H1 (cell line): ENCODE measurements around the gene MLYCD. TPM values are rescaled to one million over a fixed set of nuclear protein-coding genes. Genes with fewer than 3 reads are reported as not detected.

Experiments
- CTCF ChIA-PET: fragments of 300-600 bp; sonication (Branson Sonifier 250); formaldehyde crosslinking; loops from one replicate; lab custom pipeline; 2021; ENCODE audit not compliant: partially characterized antibody; lab: Charles Lee
- POLR2A ChIA-PET: fragments of 300-600 bp; sonication (Branson Sonifier 250); formaldehyde crosslinking; loops from one replicate; lab custom pipeline; 2021; ENCODE audit warnings: inconsistent platforms; ENCODE audit not compliant: partially characterized antibody; lab: Charles Lee
- DNase-seq, 2 experiments: peaks; one replicate each; pipeline versions ENCODE4 v3.0.0 to v3.0.0-alpha.2; 2010 to 2022; ENCODE audit warnings: low spot score in 2 of 2, low read depth in 1 of 2, mixed read lengths in 1 of 2
- FAIRE-seq: peaks from 2 replicates; lab custom pipeline; 2011; peaks lifted over from hg19 to GRCh38; lab: Jason Lieb, UNC
- H2AFZ ChIP-seq: 2 replicates; pipeline ENCODE4 v1.8.1; 2012; ENCODE audit warnings: low read length, inconsistent platforms
- H2AK5ac ChIP-seq: 2 replicates; pipeline ENCODE4 v1.6.1; 2013; ENCODE audit warnings: low read depth, low read length
- H2BK120ac ChIP-seq: replicated peaks from 2 replicates; pipeline ENCODE3; 2013; ENCODE audit warnings: low read depth, low read length, inconsistent platforms
- H2BK12ac ChIP-seq: 2 replicates; pipeline ENCODE4 v1.6.1; 2013; ENCODE audit warnings: low read depth, low read length
- H2BK15ac ChIP-seq: 2 replicates; pipeline ENCODE4 v1.6.1; 2013; ENCODE audit warnings: low read length
- H2BK20ac ChIP-seq: 2 replicates; pipeline ENCODE4 v1.6.1; 2013; ENCODE audit warnings: low read length
- H2BK5ac ChIP-seq: 2 replicates; pipeline ENCODE4 v1.6.1; 2013; ENCODE audit warnings: low read depth, low read length
- H3K14ac ChIP-seq: 2 replicates; pipeline ENCODE4 v1.6.1; 2013; ENCODE audit warnings: inconsistent platforms; ENCODE audit not compliant: insufficient read length
- H3K18ac ChIP-seq: 2 replicates; pipeline ENCODE4 v1.6.1; 2013; ENCODE audit warnings: low read length; ENCODE audit errors: extremely low read depth
- H3K23ac ChIP-seq: 2 replicates; pipeline ENCODE4 v1.6.1; 2013; ENCODE audit warnings: inconsistent platforms; ENCODE audit not compliant: insufficient read length
- H3K23me2 ChIP-seq: 2 replicates; pipeline ENCODE4 v1.6.1; 2013; ENCODE audit warnings: low read depth, low read length
- H3K27ac ChIP-seq: 2 replicates; pipeline ENCODE4 v1.6.1; 2011; ENCODE audit warnings: low read depth, low read length, inconsistent platforms
- H3K27me3 ChIP-seq, 4 experiments: replicated peaks in 1 of 4; 1 replicate in 1 of 4; 2 replicates in 3 of 4; pipeline versions ENCODE4 v1.6.1 to v1.8.1; 2011 to 2013; ENCODE audit warnings: low read length in 3 of 4, mild to moderate bottlenecking in 3 of 4, inconsistent platforms in 2 of 4, mixed read lengths in 2 of 4, moderate library complexity in 1 of 4; ENCODE audit not compliant: control insufficient read depth in 3 of 4, insufficient read depth in 3 of 4; ENCODE audit errors: extremely low read depth in 1 of 4
- H3K36me3 ChIP-seq, 4 experiments: 2 replicates each; pipeline versions ENCODE4 v1.6.1 to v1.8.1; 2011 to 2013; ENCODE audit warnings: mild to moderate bottlenecking in 4 of 4, low read length in 3 of 4, moderate library complexity in 2 of 4, control low read depth in 1 of 4, inconsistent platforms in 1 of 4; ENCODE audit not compliant: insufficient read depth in 4 of 4, control insufficient read depth in 2 of 4
- H3K4ac ChIP-seq: replicated peaks from 2 replicates; pipeline ENCODE3; 2013; ENCODE audit warnings: low read length, low read depth, mixed read lengths, inconsistent platforms; ENCODE audit not compliant: insufficient read length
- H3K4me1 ChIP-seq, 4 experiments: replicated peaks in 1 of 4; 1 replicate in 1 of 4; 2 replicates in 3 of 4; pipeline versions ENCODE4 v1.6.1 to v1.8.1; 2011 to 2013; ENCODE audit warnings: low read length in 3 of 4, inconsistent platforms in 2 of 4, mixed read lengths in 1 of 4; ENCODE audit not compliant: insufficient read depth in 4 of 4, control insufficient read depth in 3 of 4
- H3K4me2 ChIP-seq, 2 experiments: 2 replicates each; pipeline versions ENCODE4 v1.6.1 to v1.8.1; 2011 to 2013; ENCODE audit warnings: low read depth in 2 of 2, low read length in 2 of 2, control low read depth in 1 of 2, inconsistent platforms in 1 of 2, mild to moderate bottlenecking in 1 of 2; ENCODE audit not compliant: insufficient read depth in 1 of 2
- H3K4me3 ChIP-seq, 4 experiments: fragments of 200-600, 300-600 bp in 1 of 4; sonication (generic), shearing (Covaris generic), sonication (Bioruptor Twin) in 1 of 4; 2 replicates each; pipeline versions ENCODE4 v1.5.1 to v1.8.1; 2011 to 2016; ENCODE audit warnings: low read length in 4 of 4, low read depth in 3 of 4, control low read depth in 2 of 4, inconsistent platforms in 2 of 4, mild to moderate bottlenecking in 2 of 4, mixed read lengths in 1 of 4, moderate library complexity in 1 of 4; ENCODE audit not compliant: insufficient read depth in 2 of 4; ENCODE audit errors: extremely low read depth in 1 of 4
- H3K56ac ChIP-seq: replicated peaks from 2 replicates; pipeline ENCODE3; 2013; ENCODE audit warnings: low read depth, mild to moderate bottlenecking, mixed read lengths, low read length, inconsistent platforms; ENCODE audit not compliant: insufficient read length
- H3K79me1 ChIP-seq: 2 replicates; pipeline ENCODE4 v1.6.1; 2013; ENCODE audit warnings: low read depth, low read length, control low read depth
- H3K79me2 ChIP-seq, 2 experiments: 2 replicates each; pipeline versions ENCODE4 v1.6.1 to v1.8.1; 2012 to 2013; ENCODE audit warnings: low read length in 2 of 2, mild to moderate bottlenecking in 2 of 2, inconsistent platforms in 1 of 2; ENCODE audit not compliant: insufficient read depth in 2 of 2, control insufficient read depth in 1 of 2
- H3K9ac ChIP-seq, 4 experiments: replicated peaks in 1 of 4; 1 replicate in 1 of 4; 2 replicates in 3 of 4; pipeline versions ENCODE4 v1.6.1 to v1.8.1; 2011 to 2013; ENCODE audit warnings: low read depth in 3 of 4, low read length in 3 of 4, control low read depth in 2 of 4, mild to moderate bottlenecking in 2 of 4, moderate library complexity in 2 of 4, inconsistent platforms in 1 of 4; ENCODE audit errors: extremely low read depth in 1 of 4
- H3K9me3 ChIP-seq, 2 experiments: 2 replicates each; pipeline versions ENCODE4 v1.6.1 to v1.8.1; 2012 to 2013; ENCODE audit warnings: mild to moderate bottlenecking in 2 of 2, moderate library complexity in 2 of 2, control low read depth in 1 of 2, inconsistent platforms in 1 of 2, low read depth in 1 of 2, low read length in 1 of 2, mixed read lengths in 1 of 2; ENCODE audit not compliant: insufficient read depth in 2 of 2
- H4K20me1 ChIP-seq, 2 experiments: replicated peaks in 1 of 2; 2 replicates each; pipeline versions ENCODE3 to v1.8.1; 2011 to 2013; ENCODE audit warnings: inconsistent platforms in 2 of 2, low read length in 2 of 2, mild to moderate bottlenecking in 1 of 2; ENCODE audit not compliant: insufficient read depth in 2 of 2, control insufficient read depth in 1 of 2
- H4K5ac ChIP-seq: 2 replicates; pipeline ENCODE4 v1.6.1; 2013; ENCODE audit warnings: low read length, low read depth, mixed read lengths, inconsistent platforms; ENCODE audit not compliant: insufficient read length
- H4K8ac ChIP-seq: 2 replicates; pipeline ENCODE4 v1.8.0; 2013; ENCODE audit warnings: mild to moderate bottlenecking, moderate library complexity, low read length, inconsistent platforms; ENCODE audit not compliant: insufficient read depth; ENCODE audit errors: extremely low read depth
- H4K91ac ChIP-seq: replicated peaks from 2 replicates; pipeline ENCODE3; 2013; ENCODE audit warnings: low read length, mixed read lengths, inconsistent platforms; ENCODE audit not compliant: insufficient read length
- HDAC2 ChIP-seq, 2 experiments: fragments of 300-600 bp in 1 of 2; sonication (generic) in 1 of 2; IDR thresholded peaks; 2 replicates each; pipeline ENCODE4 v1.6.1; 2011 to 2012; ENCODE audit warnings: low read depth in 2 of 2, low read length in 2 of 2, mild to moderate bottlenecking in 2 of 2, moderate library complexity in 2 of 2, borderline replicate concordance in 1 of 2, inconsistent platforms in 1 of 2
- SIX5 ChIP-seq: IDR thresholded peaks from 2 replicates; pipeline ENCODE4 v1.6.1; 2011; ENCODE audit warnings: mild to moderate bottlenecking, low read depth, low read length
- SRF ChIP-seq: IDR thresholded peaks from 2 replicates; pipeline ENCODE4 v1.6.1; 2011; ENCODE audit warnings: mild to moderate bottlenecking, low read depth, low read length, moderate library complexity
- WGBS, 2 experiments: shearing (Covaris generic) in 1 of 2; methylation state at CpG; one replicate each; pipeline versions ENCODE4 v1.1.6 to v1.1.7; 2013 to 2015; ENCODE audit warnings: low lambda C conversion rate in 2 of 2, mixed read lengths in 2 of 2, inconsistent platforms in 1 of 2, low coverage in 1 of 2, missing lambda C conversion rate in 1 of 2; ENCODE audit not compliant: insufficient replicate concordance in 2 of 2, insufficient coverage in 1 of 2, insufficient read length in 1 of 2; ENCODE audit errors: extremely low coverage in 1 of 2, missing lambda C conversion rate in 1 of 2; 5-methylcytosine and 5-hydroxymethylcytosine counted together
- polyA plus RNA-seq, 7 experiments: library from polyadenylated mRNA; depleted of rRNA in 3 of 7; stranded (reverse) in 5 of 7; unstranded in 2 of 7; fragments of >200 nt in 5 of 7; fragments of 200-250 nt in 2 of 7; gene quantifications; 1 replicate in 5 of 7; 2 replicates in 1 of 7; 4 replicates in 1 of 7; pipeline versions ENCODE4 v1.2.1 to v1.2.3, GENCODE V29; 2011 to 2013; ENCODE audit warnings: missing spikeins in 2 of 7, mixed read lengths in 2 of 7
- total RNA-seq: library from RNA; stranded (reverse); fragmentation: NEBNext Ultra II Directional; extraction: Animal tissue kit (Norgen Biotek cat#: 25700); gene quantifications from 2 replicates; pipeline ENCODE4 v1.2.1, GENCODE V29; 2021

Gene MLYCD
- total and polyA plus RNA-seq, 2 of the 8 experiments (the other 6 are each of a cell fraction or from before 2014, with no cell fraction given) = 3.7 to 7.0 TPM

- ChIA-PET CTCF (interaction anchor here (0.9 to 16.0 kb wide), 8 partner anchors 10 to 96 kb away, joined by 3 to 366 read pairs (median 8); partner anchors contain the start of gene SLC38A8), POLR2A (no interaction called here)
- Histone ChIP-seq H3K23me2 (peaks cover 11% of the 10 kb centered on the region; the same call in 1 of the 2 replicates), H3K27ac (no peak overlapping the region), H2AFZ (no peak overlapping the region), H3K9me3 (no peaks in the 10 kb centered on the region), H4K20me1 (peaks cover 0 to 3% of the 10 kb centered on the region in 2 experiments), H4K5ac (no peak overlapping the region), H3K9ac (no peak overlapping the region), H3K4ac (no peak overlapping the region), H3K4me1 (peaks cover 0 to 5% (median 3%) of the 10 kb centered on the region in 4 experiments; a peak in 4 of 7 replicates), H3K79me1 (no peaks in the 10 kb centered on the region), H2BK120ac (no peak overlapping the region), H2BK12ac (no peak overlapping the region), H3K18ac (no peak overlapping the region), H3K23ac (no peak overlapping the region), H3K14ac (no peak overlapping the region), H2BK5ac (no peak overlapping the region), H3K4me3 (no peak overlapping the region), H2BK15ac (no peak overlapping the region), H2AK5ac (no peak overlapping the region), H3K56ac (no peak overlapping the region), H3K79me2 (no peaks in the 10 kb centered on the region), H3K36me3 (no peaks in the 10 kb centered on the region), H3K27me3 (peaks cover 0 to 10% (median 8%) of the 10 kb centered on the region in 4 experiments; a peak in 6 of 7 replicates), H2BK20ac (no peak overlapping the region), H4K8ac (peak overlapping the region; percentile 39; the same call in 1 of the 2 replicates), H4K91ac (no peak overlapping the region), H3K4me2 (no peak overlapping the region)
- DNase-seq (no peak), FAIRE-seq (no peak)
- TF ChIP-seq SRF (no peak), SIX5 (no peak), HDAC2 (IDR thresholded peaks at IDR 0.05; ENCODE audit: borderline replicate concordance in 1 of 2, low read depth in 2 of 2, low read length in 2 of 2) (no peak)
- 91% methylated on average over 24 of the region's 26 CpGs; no CpG with 5 or more reads in 1 of the 2 experiments for WGBS, 2 experiments
Measured at GRCh38 chr16:83964684-83965443, 65.9 kb downstream of the MLYCD start.
